NT2/D1 (cell line): ENCODE results near the gene RBMS3.

ENCODE experiments used
- SUZ12 ChIP-seq: IDR thresholded peaks from 2 replicates; pipeline ENCODE4 v1.6.1; 2011; ENCODE audit not compliant: insufficient read length, insufficient read depth; ENCODE audit errors: extremely low read depth
- YY1 ChIP-seq: IDR thresholded peaks from 2 replicates; pipeline ENCODE4 v1.6.1; 2011; ENCODE audit not compliant: insufficient read length, insufficient read depth
- ZNF274 ChIP-seq: IDR thresholded peaks from 2 replicates; pipeline ENCODE4 v1.6.1; 2011; ENCODE audit warnings: mild to moderate bottlenecking, low read depth, low read length

- TF ChIP-seq YY1 (no peak), ZNF274 (no peak), SUZ12 (no peak)
Observed at GRCh38 chr3:29741231-29741630, 460.4 kb downstream of the RBMS3 start.
